Caco-2 (cell line): Measurements from ENCODE around the gene MRPL39. TPM values are rescaled to one million over a fixed set of nuclear protein-coding genes. Genes with fewer than 3 reads are reported as not detected.

ENCODE experiments used
- BruUV-seq: library from RNA; stranded (reverse); fragments of 400-500 nt; replicated peaks from 2 replicates; lab custom pipeline; 2021; lab: Mats Ljungman, UMichigan
- CTCF ChIA-PET: fragments of 300-600 bp; sonication (Branson Sonifier 250); formaldehyde crosslinking; loops from one replicate; lab custom pipeline; 2022; ENCODE audit warnings: antibody characterized with exemption; lab: Charles Lee
- POLR2A ChIA-PET: fragments of 300-600 bp; sonication (Branson Sonifier 250); formaldehyde crosslinking; loops from one replicate; lab custom pipeline; 2022; ENCODE audit warnings: antibody characterized with exemption; lab: Charles Lee
- DNase-seq, 2 experiments: peaks; one replicate each; pipeline versions ENCODE4 v3.0.0 to v3.0.0-alpha.2; 2020 to 2022
- H3K27me3 ChIP-seq: replicated peaks from 2 replicates; pipeline ENCODE4 v1.6.0; 2011; ENCODE audit warnings: low read length; ENCODE audit not compliant: control insufficient read depth, insufficient read depth
- H3K36me3 ChIP-seq: 2 replicates; pipeline ENCODE4 v1.5.1; 2011; ENCODE audit warnings: low read length; ENCODE audit not compliant: control insufficient read depth, insufficient read depth
- H3K4me1 ChIP-seq: fragments of 250-450 bp; sonication (Bioruptor Pico); 2 replicates; pipeline ENCODE4 v1.5.1; 2020; ENCODE audit warnings: mild to moderate bottlenecking
- H3K4me3 ChIP-seq: 2 replicates; pipeline ENCODE4 v1.5.1; 2011; ENCODE audit warnings: low read depth, mild to moderate bottlenecking, control low read depth, low read length
- H3K9me3 ChIP-seq: fragments of 250-450 bp; sonication (Bioruptor Pico); 2 replicates; pipeline ENCODE4 v1.5.1; 2020; ENCODE audit warnings: mild to moderate bottlenecking, moderate library complexity
- H3K27ac Mint-ChIP-seq: one replicate; pipeline ENCODE4 v1.8.0; 2022; ENCODE audit warnings: mixed read lengths; ENCODE audit not compliant: unreplicated experiment
- H3K27me3 Mint-ChIP-seq: one replicate; pipeline ENCODE4 v1.8.0; 2022; ENCODE audit warnings: mixed read lengths; ENCODE audit not compliant: insufficient read depth, unreplicated experiment
- H3K36me3 Mint-ChIP-seq: one replicate; pipeline ENCODE4 v1.8.0; 2022; ENCODE audit warnings: mild to moderate bottlenecking, mixed read lengths; ENCODE audit not compliant: insufficient read depth, unreplicated experiment
- H3K4me1 Mint-ChIP-seq: one replicate; pipeline ENCODE4 v1.8.0; 2022; ENCODE audit warnings: low read depth, mixed read lengths; ENCODE audit not compliant: unreplicated experiment
- H3K4me3 Mint-ChIP-seq: one replicate; pipeline ENCODE4 v1.8.0; 2022; ENCODE audit warnings: mild to moderate bottlenecking, moderate library complexity, mixed read lengths; ENCODE audit not compliant: unreplicated experiment
- H3K9me3 Mint-ChIP-seq: one replicate; pipeline ENCODE4 v1.8.0; 2022; ENCODE audit warnings: mixed read lengths; ENCODE audit not compliant: unreplicated experiment
- CTCF ChIP-seq, 2 experiments: fragments of 200-600 bp in 1 of 2; IDR thresholded peaks; 1 replicate in 1 of 2; 2 replicates in 1 of 2; pipeline versions ENCODE4 v1.5.1 to v1.8.0; 2011 to 2022; ENCODE audit warnings: antibody characterized with exemption in 1 of 2, control low read depth in 1 of 2, inconsistent platforms in 1 of 2, low read depth in 1 of 2, low read length in 1 of 2, mild to moderate bottlenecking in 1 of 2, moderate library complexity in 1 of 2; ENCODE audit not compliant: insufficient read depth in 1 of 2, severe bottlenecking in 1 of 2, unreplicated experiment in 1 of 2
- intact Hi-C: fragments of 100-400 bp; cut with micrococcal nuclease; formaldehyde crosslinking; loops from one replicate; pipeline ENCODE4 v1.10.0; 2022; ENCODE audit not compliant: unreplicated experiment
- total RNA-seq: library from RNA; stranded (reverse); gene quantifications from 2 replicates; pipeline ENCODE4 v1.2.3, GENCODE V29; 2022

The MRPL39 gene
- total RNA-seq, 1 experiment from 2014 or later: 37.3 TPM

- H3K4me3 ChIP-seq: no peak overlapping the region
- H3K36me3 ChIP-seq: no peaks in the 10 kb centered on the region
- no peaks in the 10 kb centered on the region for H3K9me3 Mint-ChIP-seq
- peaks cover 3% of the 10 kb centered on the region for H3K4me1 Mint-ChIP-seq
- H3K27ac Mint-ChIP-seq: no peak overlapping the region
- no peak for TF ChIP-seq CTCF (IDR thresholded peaks at IDR 0.05; ENCODE audit: insufficient read depth in 1 of 2, low read depth in 1 of 2, low read length in 1 of 2, severe bottlenecking in 1 of 2, unreplicated experiment in 1 of 2)
- peaks cover 7% of the 10 kb centered on the region for H3K27me3 Mint-ChIP-seq
- no peaks in the 10 kb centered on the region for H3K36me3 Mint-ChIP-seq
- ChIA-PET CTCF (no interaction called here), POLR2A (no interaction called here)
- H3K4me1 ChIP-seq: no peaks in the 10 kb centered on the region
- H3K9me3 ChIP-seq: no peaks in the 10 kb centered on the region
- DNase-seq: no peak
- no peak overlapping the region for H3K4me3 Mint-ChIP-seq
- no peaks in the 10 kb centered on the region for H3K27me3 ChIP-seq
- intact Hi-C loops: no loop called here
- BruUV-seq: no TSS peak
Observed at GRCh38 chr21:25647647-25648046, 40.4 kb upstream of the MRPL39 start.

- ChIA-PET CTCF (no interaction called here), POLR2A (interaction anchor here (0.7 kb wide), 1 partner anchor 8 kb away, joined by 3 read pairs; no protein-coding TSS in a partner anchor)
- Histone ChIP-seq H3K4me1 (no peaks in the 10 kb centered on the region), H3K27me3 (no peaks in the 10 kb centered on the region), H3K4me3 (no peak overlapping the region), H3K9me3 (no peaks in the 10 kb centered on the region), H3K36me3 (no peaks in the 10 kb centered on the region)
- no TSS peak for BruUV-seq
- intact Hi-C loops: no loop called here
- Mint-ChIP-seq H3K27ac (no peak overlapping the region), H3K4me3 (no peak overlapping the region), H3K27me3 (peaks cover 10% of the 10 kb centered on the region), H3K36me3 (no peaks in the 10 kb centered on the region), H3K9me3 (no peaks in the 10 kb centered on the region), H3K4me1 (peaks cover 6% of the 10 kb centered on the region)
- no peak for DNase-seq
- TF ChIP-seq CTCF (IDR thresholded peaks at IDR 0.05; ENCODE audit: insufficient read depth in 1 of 2, low read depth in 1 of 2, low read length in 1 of 2, severe bottlenecking in 1 of 2, unreplicated experiment in 1 of 2): no peak
Observed at GRCh38 chr21:25646474-25646873, 39.2 kb upstream of the MRPL39 start.

GRCh38 chr21:25643486-25643885, 36.2 kb upstream of the MRPL39 start:
- intact Hi-C loops: no loop called here
- Histone ChIP-seq H3K27me3 (no peaks in the 10 kb centered on the region; the same call in 1 of the 2 replicates), H3K9me3 (no peaks in the 10 kb centered on the region), H3K36me3 (no peaks in the 10 kb centered on the region), H3K4me3 (no peak overlapping the region), H3K4me1 (no peaks in the 10 kb centered on the region)
- H3K4me1 Mint-ChIP-seq: peaks cover 6% of the 10 kb centered on the region
- no peak for TF ChIP-seq CTCF (IDR thresholded peaks at IDR 0.05; ENCODE audit: insufficient read depth in 1 of 2, low read depth in 1 of 2, low read length in 1 of 2, severe bottlenecking in 1 of 2, unreplicated experiment in 1 of 2)
- no TSS peak for BruUV-seq
- ChIA-PET POLR2A (no interaction called here), CTCF (no interaction called here)
- H3K27ac Mint-ChIP-seq: no peak overlapping the region
- no peak overlapping the region for H3K4me3 Mint-ChIP-seq
- no peaks in the 10 kb centered on the region for H3K36me3 Mint-ChIP-seq
- no peak for DNase-seq
- no peaks in the 10 kb centered on the region for H3K9me3 Mint-ChIP-seq
- H3K27me3 Mint-ChIP-seq: peaks cover 14% of the 10 kb centered on the region
